Right lobe of liver (tissue), 6 donors: ENCODE data around the gene HRK. TPM values are rescaled to one million over a fixed set of nuclear protein-coding genes. Genes with fewer than 3 reads are reported as not detected.
A peak's percentile ranks its signal among the peaks of the same experiment; 100 is the strongest.

Experiments used
- ATAC-seq, 4 donors: fragments of 200-7000 bp; cut with Tn5 transposase; one replicate each; pipeline ENCODE4 v1.9.1; 2020; ENCODE audit warnings: mild to moderate bottlenecking in 4 of 4, moderate library complexity in 4 of 4
- DNase-seq, 3 donors: peaks; one replicate each; pipeline ENCODE4 v3.0.0-alpha.2; 2020
- H3K27ac ChIP-seq, 3 donors: fragments of 200-600 bp; one replicate each; pipeline ENCODE4 v1.8.0; 2022
- H3K27me3 ChIP-seq, 2 donors: fragments of 200-600 bp; one replicate each; pipeline ENCODE4 v1.8.0; 2022
- H3K36me3 ChIP-seq, 4 donors: fragments of 200-600 bp; sonication (generic) in 1 of 4; one replicate each; pipeline versions ENCODE4 v1.5.1 to v1.8.0; 2017 to 2022; ENCODE audit warnings: control low read depth in 1 of 4
- H3K4me1 ChIP-seq, 4 donors: fragments of 200-600 bp; sonication (generic) in 1 of 4; one replicate each; pipeline versions ENCODE4 v1.5.1 to v1.8.0; 2017 to 2022; ENCODE audit warnings: control low read depth in 1 of 4
- H3K4me3 ChIP-seq, 3 donors: fragments of 200-600 bp; one replicate each; pipeline ENCODE4 v1.8.0; 2022
- H3K9me3 ChIP-seq, 4 donors: fragments of 200-600 bp; sonication (generic) in 1 of 4; one replicate each; pipeline versions ENCODE4 v1.5.1 to v1.8.0; 2017 to 2022; ENCODE audit warnings: control low read depth in 1 of 4
- CTCF ChIP-seq, 4 donors: fragments of 200-600 bp in 3 of 4; fragments of 450-650 bp in 1 of 4; IDR thresholded peaks; one replicate each; pipeline versions ENCODE4 v1.5.1 to v1.8.0; 2016 to 2022; ENCODE audit warnings: antibody characterized with exemption in 4 of 4, mild to moderate bottlenecking in 2 of 4
- POLR2A ChIP-seq: fragments of 450-650 bp; IDR thresholded peaks from one replicate; pipeline ENCODE4 v1.6.1; 2017; ENCODE audit warnings: antibody characterized with exemption, mild to moderate bottlenecking
- WGBS: methylation state at CpG from one replicate; pipeline ENCODE4 v1.1.6; 2018; ENCODE audit warnings: low coverage, low lambda C conversion rate; ENCODE audit not compliant: insufficient coverage; ENCODE audit errors: missing lambda C conversion rate; 5-methylcytosine and 5-hydroxymethylcytosine counted together
- intact Hi-C, 2 donors: fragments of 100-400 bp; cut with DNase I; formaldehyde crosslinking; loops; one replicate each; pipeline versions ENCODE4 v1.11.2 to v1.14.1; 2022
- total RNA-seq, 6 experiments: library from RNA; depleted of rRNA in 2 of 6; stranded (reverse); fragments of >200 nt in 2 of 6; fragmentation: NEBNext Ultra II Directional in 3 of 6; extraction: Animal tissue kit (Norgen Biotek cat#: 25700) in 3 of 6; gene quantifications; one replicate each; pipeline versions ENCODE4 v1.1.0 to v1.2.4, GENCODE V29; 2016 to 2023
- donor health status: DM: no; HTN: yes; CAD: no.
- donor health status: DM: no; HTN: no; CAD: no.
- donor health status: DM: no; HTN: no; CAD: no.
- donor health status: DM: no; HTN: yes; CAD: no.
- donor health status: DM: no; HTN: yes; CAD: no.

Gene HRK
- total RNA-seq, 6 experiments from 2014 or later: not detected

GRCh38 chr12:116870306-116870705, 10.9 kb downstream of the HRK start:
- H3K36me3 ChIP-seq: no peaks in the 10 kb centered on the region
- H3K9me3 ChIP-seq: no peaks in the 10 kb centered on the region
- H3K4me1 ChIP-seq: no peaks in the 10 kb centered on the region
- DNase-seq: no peak
- TF ChIP-seq POLR2A: no peak
- no peak for TF ChIP-seq CTCF (IDR thresholded peaks at IDR 0.05)
- WGBS: 65% methylated on average over 4 of the region's 4 CpGs
- no peak overlapping the region for H3K27ac ChIP-seq
- intact Hi-C loops: no loop called here
- H3K27me3 ChIP-seq: no peaks in the 10 kb centered on the region
- no peak for ATAC-seq
- H3K4me3 ChIP-seq: no peak overlapping the region

GRCh38 chr12:116867523-116867922, 13.7 kb downstream of the HRK start:
- H3K9me3 ChIP-seq: no peaks in the 10 kb centered on the region
- no peak overlapping the region for H3K4me3 ChIP-seq
- no peak overlapping the region for H3K27ac ChIP-seq
- TF ChIP-seq CTCF (IDR thresholded peaks at IDR 0.05) (no peak), POLR2A (no peak)
- no peaks in the 10 kb centered on the region for H3K27me3 ChIP-seq
- intact Hi-C loops: no loop called here
- no peaks in the 10 kb centered on the region for H3K36me3 ChIP-seq
- DNase-seq (no peak), ATAC-seq (no peak)
- H3K4me1 ChIP-seq: no peaks in the 10 kb centered on the region
- 78% methylated on average over 2 of the region's 2 CpGs for WGBS

GRCh38 chr12:116864371-116865160, 16.7 kb downstream of the HRK start:
- no peaks in the 10 kb centered on the region for H3K36me3 ChIP-seq
- H3K4me1 ChIP-seq: no peaks in the 10 kb centered on the region
- H3K9me3 ChIP-seq: no peaks in the 10 kb centered on the region
- intact Hi-C loops: no loop called here
- H3K27me3 ChIP-seq: no peaks in the 10 kb centered on the region
- no peak for TF ChIP-seq CTCF (IDR thresholded peaks at IDR 0.05)
- no peak for TF ChIP-seq POLR2A
- H3K4me3 ChIP-seq: no peak overlapping the region
- no peak overlapping the region for H3K27ac ChIP-seq
- WGBS: 56% methylated on average over 13 of the region's 13 CpGs
- ATAC-seq (no peak), DNase-seq (no peak)

- TF ChIP-seq POLR2A: no peak
- peak in 3 of 4 donors; percentile 18 to 33 (median 22) for TF ChIP-seq CTCF (IDR thresholded peaks at IDR 0.05)
- DNase-seq: no peak
- Histone ChIP-seq H3K36me3 (no peaks in the 10 kb centered on the region), H3K9me3 (no peaks in the 10 kb centered on the region), H3K27ac (no peak overlapping the region), H3K27me3 (no peaks in the 10 kb centered on the region), H3K4me1 (no peaks in the 10 kb centered on the region), H3K4me3 (no peak overlapping the region)
- peak in 1 of 4 donors; percentile 23 for ATAC-seq
- WGBS: 39% methylated on average over 5 of the region's 6 CpGs
- intact Hi-C loops: no loop called here
These were observed 17.9 kb downstream of the HRK start for GRCh38 chr12:116863275-116863767.
